ENCODE measurements around the gene LY6G5B.

- TF ChIP-seq POLR2A (IDR thresholded peaks at IDR 0.05), result no peak
- TF ChIP-seq CTCF (IDR thresholded peaks at IDR 0.05), result no peak
Observed at GRCh38 chr6:31641370-31641769, 28.4 kb upstream of the LY6G5B start.

All from ovary (tissue), 3 donors.